WTC11 (cell line): ENCODE data around the gene RPL18. TPM values are rescaled to one million over a fixed set of nuclear protein-coding genes. Genes with fewer than 3 reads are reported as not detected.

ENCODE experiments used
- ATAC-seq: fragments of 200-7000 bp; cut with Tn5 transposase; 2 replicates; pipeline ENCODE4 v1.10.0; 2021; ENCODE audit warnings: mild to moderate bottlenecking, moderate library complexity
- CTCF ChIA-PET: fragments of 300-600 bp; sonication (Branson Sonifier 250); formaldehyde crosslinking; loops from one replicate; lab custom pipeline; 2021; ENCODE audit warnings: antibody characterized with exemption; lab: Charles Lee
- POLR2A ChIA-PET: fragments of 350-600 bp; sonication (Branson Sonifier 250); formaldehyde crosslinking; loops from one replicate; lab custom pipeline; 2021; ENCODE audit warnings: antibody characterized with exemption; lab: Charles Lee
- DNase-seq: peaks from one replicate; pipeline ENCODE4 v3.0.0; 2021; ENCODE audit warnings: low spot score
- H3K27ac Mint-ChIP-seq: 2 replicates; pipeline ENCODE4 v1.8.0; 2021; ENCODE audit warnings: mixed read lengths
- H3K27me3 Mint-ChIP-seq: 2 replicates; pipeline ENCODE4 v1.8.0; 2021; ENCODE audit warnings: low read depth, mild to moderate bottlenecking, moderate library complexity, mixed read lengths
- H3K36me3 Mint-ChIP-seq: 2 replicates; pipeline ENCODE4 v1.8.0; 2021; ENCODE audit warnings: mixed read lengths
- H3K4me1 Mint-ChIP-seq: 2 replicates; pipeline ENCODE4 v1.8.0; 2022; ENCODE audit warnings: mixed read lengths
- H3K4me3 Mint-ChIP-seq: 2 replicates; pipeline ENCODE4 v1.8.0; 2021; ENCODE audit warnings: mild to moderate bottlenecking, moderate library complexity, mixed read lengths
- H3K9me3 Mint-ChIP-seq: 2 replicates; pipeline ENCODE4 v1.8.0; 2021; ENCODE audit warnings: mixed read lengths
- ARID4B ChIP-seq: sonication (generic); formaldehyde crosslinking; IDR thresholded peaks from 2 replicates; pipeline ENCODE4 v1.8.0; 2023; ENCODE audit warnings: missing genetic modification reagents, mild to moderate bottlenecking, borderline replicate concordance
- ATF2 ChIP-seq: sonication (generic); formaldehyde crosslinking; IDR thresholded peaks from 2 replicates; pipeline ENCODE4 v1.8.1; 2022; ENCODE audit warnings: low read depth, missing genetic modification reagents, borderline replicate concordance
- E2F5 ChIP-seq: sonication (generic); formaldehyde crosslinking; IDR thresholded peaks from 2 replicates; pipeline ENCODE4 v1.8.1; 2022; ENCODE audit warnings: mild to moderate bottlenecking, moderate library complexity, missing genetic modification reagents
- EMX1 ChIP-seq: fragments of 250-450 bp; sonication (Bioruptor Pico); IDR thresholded peaks from 2 replicates; pipeline ENCODE4 v1.8.0; 2021; ENCODE audit warnings: mild to moderate bottlenecking
- FOXJ3 ChIP-seq: sonication (generic); formaldehyde crosslinking; IDR thresholded peaks from 2 replicates; pipeline ENCODE4 v1.9.0; 2021; ENCODE audit warnings: missing genetic modification reagents, mild to moderate bottlenecking, borderline replicate concordance
- FOXK1 ChIP-seq: sonication (generic); formaldehyde crosslinking; IDR thresholded peaks from 2 replicates; pipeline ENCODE4 v1.8.0; 2022; ENCODE audit warnings: mild to moderate bottlenecking, moderate library complexity, missing genetic modification reagents
- IRF1 ChIP-seq: sonication (generic); formaldehyde crosslinking; IDR thresholded peaks from 2 replicates; pipeline ENCODE4 v1.8.0; 2023; ENCODE audit warnings: missing genetic modification reagents
- KAT7 ChIP-seq: sonication (generic); formaldehyde crosslinking; IDR thresholded peaks from 2 replicates; pipeline ENCODE4 v1.8.1; 2023; ENCODE audit warnings: missing genetic modification reagents, mild to moderate bottlenecking, borderline replicate concordance
- OVOL2 ChIP-seq: fragments of 250-450 bp; sonication (Bioruptor Pico); IDR thresholded peaks from 2 replicates; pipeline ENCODE4 v1.9.0; 2021; ENCODE audit warnings: mild to moderate bottlenecking, borderline replicate concordance
- PREB ChIP-seq: sonication (generic); formaldehyde crosslinking; IDR thresholded peaks from 2 replicates; pipeline ENCODE4 v1.8.1; 2022; ENCODE audit warnings: mild to moderate bottlenecking, missing genetic modification reagents, moderate library complexity, borderline replicate concordance
- PRRX2 ChIP-seq: fragments of 250-450 bp; sonication (Bioruptor Pico); IDR thresholded peaks from 2 replicates; pipeline ENCODE4 v1.8.0; 2021; ENCODE audit warnings: mild to moderate bottlenecking
- RELA ChIP-seq: sonication (generic); formaldehyde crosslinking; IDR thresholded peaks from 2 replicates; pipeline ENCODE4 v1.8.1; 2022; ENCODE audit warnings: missing genetic modification reagents, mild to moderate bottlenecking, borderline replicate concordance
- TEAD4 ChIP-seq: sonication (generic); formaldehyde crosslinking; IDR thresholded peaks from 2 replicates; pipeline ENCODE4 v1.8.0; 2022; ENCODE audit warnings: mild to moderate bottlenecking, missing genetic modification reagents
- ZNF219 ChIP-seq: sonication (generic); formaldehyde crosslinking; IDR thresholded peaks from 2 replicates; pipeline ENCODE4 v1.8.0; 2023; ENCODE audit warnings: missing genetic modification reagents, mild to moderate bottlenecking, borderline replicate concordance
- ZNF281 ChIP-seq: sonication (generic); formaldehyde crosslinking; IDR thresholded peaks from 2 replicates; pipeline ENCODE4 v1.8.0; 2023; ENCODE audit warnings: mild to moderate bottlenecking, missing genetic modification reagents
- ZNF416 ChIP-seq: fragments of 250-450 bp; sonication (Bioruptor Pico); IDR thresholded peaks from 2 replicates; pipeline ENCODE4 v1.9.0; 2021; ENCODE audit warnings: mild to moderate bottlenecking, inconsistent platforms
- ZNF425 ChIP-seq: fragments of 250-450 bp; sonication (Bioruptor Pico); conservative IDR thresholded peaks from 2 replicates; pipeline ENCODE4 v1.9.0; 2021; ENCODE audit warnings: mild to moderate bottlenecking
- total RNA-seq: library from RNA; stranded (reverse); gene quantifications from 3 replicates; pipeline ENCODE4 v1.2.3, GENCODE V29; 2021

Gene RPL18
- total RNA-seq, 1 experiment from 2014 or later: 1,712 TPM

- Mint-ChIP-seq H3K9me3 (no peaks in the 10 kb centered on the region), H3K27me3 (peaks cover 9% of the 10 kb centered on the region), H3K4me1 (no peaks in the 10 kb centered on the region), H3K27ac (no peak overlapping the region), H3K36me3 (no peaks in the 10 kb centered on the region), H3K4me3 (no peak overlapping the region)
- ChIA-PET CTCF (interaction anchor here (0.9 to 3.3 kb wide), 6 partner anchors 11 to 89 kb away, joined by 3 to 20 read pairs (median 3); no protein-coding TSS in a partner anchor), POLR2A (interaction anchor here (0.7 kb wide), 1 partner anchor 188 kb away, joined by 4 read pairs; no protein-coding TSS in a partner anchor)
- no peak for ATAC-seq
- no peak for DNase-seq
- TF ChIP-seq TEAD4 (CRISPR knock-in tag) (no peak), IRF1 (CRISPR knock-in tag) (no peak), OVOL2 (CRISPR knock-in tag) (no peak)
These were observed 23.8 kb downstream of the RPL18 start for GRCh38 chr19:48595171-48595570.

GRCh38 chr19:48591021-48591420 is 28.0 kb downstream of the RPL18 start:
- Mint-ChIP-seq H3K27me3 (peaks cover 30% of the 10 kb centered on the region), H3K4me3 (no peak overlapping the region), H3K36me3 (no peaks in the 10 kb centered on the region), H3K9me3 (no peaks in the 10 kb centered on the region), H3K4me1 (peaks cover 8% of the 10 kb centered on the region), H3K27ac (no peak overlapping the region)
- DNase-seq (no peak), ATAC-seq (peak; percentile 67)
- ChIA-PET POLR2A (no interaction called here), CTCF (interaction anchor here (0.6 to 5.0 kb wide), 8 partner anchors 18 to 257 kb away, joined by 3 to 68 read pairs (median 4); no protein-coding TSS in a partner anchor)
- TF ChIP-seq ZNF219 (CRISPR knock-in tag) (no peak), ATF2 (CRISPR knock-in tag) (no peak), RELA (CRISPR knock-in tag) (no peak), ZNF425 (no peak), FOXJ3 (no peak), PRRX2 (CRISPR knock-in tag) (no peak), EMX1 (no peak), ARID4B (CRISPR knock-in tag) (no peak), PREB (no peak), ZNF281 (no peak), E2F5 (CRISPR knock-in tag) (no peak), ZNF416 (CRISPR knock-in tag) (no peak), FOXK1 (CRISPR knock-in tag) (no peak), KAT7 (CRISPR knock-in tag) (no peak)
